GM19043 (cell line): Measurements from ENCODE around the gene ANKRD17.
"Not testable (repeated sequence)": the region's sequence is repeated elsewhere in the genome, so short reads cannot be mapped to it uniquely, and the experiment has no call there.

ENCODE experiments used
- ATAC-seq: cut with Tn5 transposase; IDR thresholded peaks from one replicate; pipeline ENCODE4 v1.9.1; 2021; ENCODE audit warnings: low read depth; ENCODE audit not compliant: unreplicated experiment

The ANKRD17 gene, protein sequence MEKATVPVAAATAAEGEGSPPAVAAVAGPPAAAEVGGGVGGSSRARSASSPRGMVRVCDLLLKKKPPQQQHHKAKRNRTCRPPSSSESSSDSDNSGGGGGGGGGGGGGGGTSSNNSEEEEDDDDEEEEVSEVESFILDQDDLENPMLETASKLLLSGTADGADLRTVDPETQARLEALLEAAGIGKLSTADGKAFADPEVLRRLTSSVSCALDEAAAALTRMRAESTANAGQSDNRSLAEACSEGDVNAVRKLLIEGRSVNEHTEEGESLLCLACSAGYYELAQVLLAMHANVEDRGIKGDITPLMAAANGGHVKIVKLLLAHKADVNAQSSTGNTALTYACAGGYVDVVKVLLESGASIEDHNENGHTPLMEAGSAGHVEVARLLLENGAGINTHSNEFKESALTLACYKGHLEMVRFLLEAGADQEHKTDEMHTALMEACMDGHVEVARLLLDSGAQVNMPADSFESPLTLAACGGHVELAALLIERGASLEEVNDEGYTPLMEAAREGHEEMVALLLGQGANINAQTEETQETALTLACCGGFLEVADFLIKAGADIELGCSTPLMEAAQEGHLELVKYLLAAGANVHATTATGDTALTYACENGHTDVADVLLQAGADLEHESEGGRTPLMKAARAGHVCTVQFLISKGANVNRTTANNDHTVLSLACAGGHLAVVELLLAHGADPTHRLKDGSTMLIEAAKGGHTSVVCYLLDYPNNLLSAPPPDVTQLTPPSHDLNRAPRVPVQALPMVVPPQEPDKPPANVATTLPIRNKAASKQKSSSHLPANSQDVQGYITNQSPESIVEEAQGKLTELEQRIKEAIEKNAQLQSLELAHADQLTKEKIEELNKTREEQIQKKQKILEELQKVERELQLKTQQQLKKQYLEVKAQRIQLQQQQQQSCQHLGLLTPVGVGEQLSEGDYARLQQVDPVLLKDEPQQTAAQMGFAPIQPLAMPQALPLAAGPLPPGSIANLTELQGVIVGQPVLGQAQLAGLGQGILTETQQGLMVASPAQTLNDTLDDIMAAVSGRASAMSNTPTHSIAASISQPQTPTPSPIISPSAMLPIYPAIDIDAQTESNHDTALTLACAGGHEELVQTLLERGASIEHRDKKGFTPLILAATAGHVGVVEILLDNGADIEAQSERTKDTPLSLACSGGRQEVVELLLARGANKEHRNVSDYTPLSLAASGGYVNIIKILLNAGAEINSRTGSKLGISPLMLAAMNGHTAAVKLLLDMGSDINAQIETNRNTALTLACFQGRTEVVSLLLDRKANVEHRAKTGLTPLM (N-terminal part only)

DNA sequence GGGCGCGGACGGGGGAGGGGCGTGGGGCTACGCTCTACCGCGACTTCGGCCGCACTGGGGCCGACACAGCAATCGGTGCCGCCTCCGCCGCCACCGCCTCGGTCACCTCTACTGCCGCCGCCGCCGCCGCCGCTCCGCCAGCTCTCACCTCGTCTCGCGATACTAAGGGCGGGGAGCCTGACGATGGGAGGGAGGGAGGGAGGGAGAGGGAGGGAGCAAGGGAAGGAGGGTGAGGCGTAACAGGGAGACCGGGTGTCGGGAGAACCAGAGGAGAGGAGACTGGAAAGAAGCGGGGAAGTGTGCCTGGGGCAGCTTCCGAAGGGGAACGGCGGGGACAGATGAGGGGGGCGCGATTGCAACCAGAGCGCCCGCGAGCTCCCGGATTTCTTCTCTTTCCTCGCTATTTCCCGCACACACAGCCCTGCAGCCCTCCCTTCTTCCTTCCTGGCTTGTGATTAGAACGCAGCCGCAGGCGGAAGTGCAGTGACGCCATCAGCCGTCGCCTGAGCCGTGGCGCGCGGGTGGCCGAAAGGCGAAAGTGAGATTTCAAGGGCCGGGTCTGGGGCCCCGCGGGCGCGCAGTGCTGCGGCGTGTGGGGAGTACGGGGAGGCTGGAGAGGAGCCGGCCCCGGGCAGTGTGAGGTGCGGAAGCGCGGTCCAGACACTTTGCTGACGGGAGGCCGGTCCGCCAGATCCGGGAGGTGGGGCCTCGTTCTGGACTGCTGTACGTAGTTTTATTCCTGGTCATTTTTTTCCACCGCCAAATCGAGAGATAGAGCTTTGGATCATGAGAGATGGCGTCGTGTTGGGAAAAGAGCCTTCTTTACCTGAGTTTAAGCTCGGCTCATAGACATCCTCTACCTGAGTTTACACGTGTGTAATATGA is at the start of gene ANKRD17:
ANKRD17 (minus strand) TSS at position 113 of the 885 bp plus-strand sequence. CDS start 130 bp downstream, outside the sequence.
- ATAC-seq = peak; percentile 66

DNA sequence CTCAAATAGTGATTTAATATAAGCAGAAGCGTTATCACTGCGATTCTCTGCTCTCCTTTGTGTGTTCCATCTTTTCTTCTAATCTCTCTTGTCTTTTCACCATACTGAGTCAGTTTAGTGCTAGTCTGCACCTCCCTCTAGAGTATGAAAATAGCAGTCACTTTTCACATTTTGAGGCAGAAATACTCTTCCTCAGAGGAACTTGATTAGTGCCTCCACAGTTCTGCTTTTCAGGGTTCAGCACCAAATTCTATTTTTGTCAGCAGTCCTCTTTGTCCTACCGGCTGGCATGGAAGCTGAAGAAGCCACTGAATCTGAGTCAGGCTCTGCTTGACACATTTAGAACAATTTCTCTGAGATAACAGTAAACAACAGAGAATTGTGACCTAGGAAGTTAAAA is 49.7 kb upstream of the ANKRD17 start:
- ATAC-seq = peak; percentile 72

- ATAC-seq = no peak
Observed at GRCh38 chr4:73303711-73304110, 45.1 kb upstream of the ANKRD17 start.

DNA sequence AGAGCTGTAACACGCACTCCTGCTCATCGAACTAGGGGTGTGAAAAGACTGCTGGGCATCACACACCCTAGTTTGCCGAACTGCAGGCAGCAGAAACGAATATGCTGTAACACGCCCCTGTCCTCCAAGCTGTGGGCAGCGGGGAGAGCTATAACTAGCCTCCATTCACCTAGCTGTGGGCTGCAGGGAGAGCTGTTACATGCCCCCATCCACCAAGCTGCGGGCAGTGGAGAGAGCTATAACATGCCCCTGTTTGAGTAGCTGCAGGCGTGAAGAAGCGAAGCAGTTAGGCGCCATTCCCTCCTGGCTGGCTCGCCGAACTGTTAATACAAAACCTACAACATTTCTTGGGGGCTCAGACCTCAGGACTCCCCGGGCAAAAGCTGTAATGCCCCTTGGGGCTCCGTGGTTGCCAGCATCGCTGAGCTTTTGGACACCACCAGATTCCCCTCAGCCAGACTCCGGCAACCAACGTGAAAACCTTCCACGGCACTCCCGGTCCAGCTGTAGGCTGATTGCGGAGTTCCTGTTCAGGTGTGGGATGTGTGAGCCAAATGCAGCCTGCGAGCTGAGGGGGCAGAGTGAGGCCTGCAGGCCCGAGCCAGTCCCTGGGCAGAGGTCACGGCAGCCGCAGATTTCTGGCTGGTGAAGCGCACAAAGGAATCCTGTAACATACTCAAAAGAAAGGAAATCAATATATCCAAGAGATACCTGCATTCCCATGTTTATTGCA is 41.1 kb upstream of the ANKRD17 start:
- ATAC-seq = no peak

DNA sequence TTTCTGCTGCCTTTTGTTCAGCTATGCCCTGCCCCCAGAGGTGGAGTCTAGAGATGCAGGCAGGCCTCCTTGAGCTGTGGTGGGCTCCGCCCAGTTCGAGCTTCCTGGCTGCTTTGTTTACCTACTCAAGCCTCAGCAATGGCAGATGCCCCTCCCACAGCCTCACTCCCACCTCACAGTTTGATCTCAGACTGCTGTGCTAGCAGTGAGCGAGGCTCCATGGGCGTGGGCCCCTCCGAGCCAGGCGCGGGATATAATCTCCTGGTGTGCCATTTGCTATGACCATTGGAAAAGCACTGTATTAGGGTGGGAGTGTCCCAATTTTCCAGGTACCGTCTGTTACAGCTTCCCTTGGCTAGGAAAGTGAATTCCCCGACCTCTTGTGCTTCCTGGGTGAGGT is 34.1 kb upstream of the ANKRD17 start:
- not testable (repeated sequence) for ATAC-seq

- ATAC-seq = no peak
Observed at GRCh38 chr4:73281982-73282381, 23.4 kb upstream of the ANKRD17 start.

- no peak for ATAC-seq
Observed at GRCh38 chr4:73281396-73281795, 22.8 kb upstream of the ANKRD17 start.

DNA sequence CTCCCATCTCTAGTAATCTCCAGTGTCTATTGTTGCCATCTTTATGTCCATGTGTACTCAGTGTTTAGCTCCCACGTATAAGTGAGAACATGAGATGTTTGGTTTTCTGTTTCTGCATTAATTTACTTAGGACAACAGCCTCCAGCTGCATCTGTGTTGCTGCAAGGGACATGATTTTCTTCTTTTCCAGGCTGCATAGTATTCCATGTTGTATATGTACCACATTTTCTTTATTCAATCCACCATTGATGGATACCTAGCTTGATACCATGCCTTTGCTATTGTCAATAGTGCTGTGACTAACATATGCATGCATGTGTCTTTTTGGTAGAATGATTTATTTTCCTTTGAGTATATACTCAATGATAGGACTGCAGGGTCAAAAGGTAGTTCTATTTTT is 18.6 kb upstream of the ANKRD17 start:
- no peak for ATAC-seq

- no peak for ATAC-seq
Observed at GRCh38 chr4:73275318-73275654, 16.7 kb upstream of the ANKRD17 start.

GRCh38 chr4:73272816-73273215 is 14.2 kb upstream of the ANKRD17 start:
- no peak for ATAC-seq

DNA sequence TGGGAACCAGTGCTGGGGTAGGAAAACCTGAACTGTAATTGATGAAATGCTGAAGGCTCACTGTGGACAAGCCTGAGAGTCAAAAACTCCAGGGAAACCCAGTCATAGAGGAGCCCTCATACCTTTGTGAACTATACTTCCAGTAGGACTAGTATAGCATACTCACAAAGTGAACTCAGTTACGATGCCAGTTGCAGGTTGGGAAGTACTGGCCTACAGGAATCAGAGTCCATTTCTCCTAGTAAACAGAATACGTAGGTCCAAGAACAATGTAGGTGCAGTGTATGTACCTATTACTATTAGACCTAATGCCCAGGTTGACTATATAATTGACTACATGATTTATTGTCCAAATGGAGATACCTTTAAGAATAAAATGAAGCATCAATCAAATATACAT is 8.5 kb upstream of the ANKRD17 start:
- ATAC-seq = no peak

DNA sequence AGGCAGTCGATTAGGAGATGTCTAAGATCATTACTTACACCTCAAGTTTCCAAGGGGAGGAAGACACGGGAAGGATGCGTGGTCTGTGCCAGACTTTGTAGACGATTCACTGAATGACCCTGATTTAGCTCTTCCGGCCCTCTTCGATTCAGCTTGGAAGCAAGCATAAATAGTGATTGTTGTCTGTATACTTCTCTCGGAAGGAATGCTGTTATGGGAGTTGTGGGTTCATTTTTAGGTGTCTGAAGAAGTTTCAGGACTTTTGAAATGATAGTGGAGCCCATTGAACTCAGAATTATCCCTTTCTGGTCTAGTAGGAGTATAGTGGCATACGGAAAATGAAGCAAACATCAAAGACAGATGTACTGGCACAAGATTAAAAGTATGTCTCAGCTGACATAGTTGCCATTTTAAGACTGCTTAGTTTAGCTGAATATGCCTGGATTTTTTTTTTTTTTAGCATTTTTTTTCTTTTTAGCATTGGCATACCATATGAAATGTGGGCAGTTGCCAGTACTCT is 1.0 kb upstream of the ANKRD17 start:
- ATAC-seq = peak; percentile 7

GRCh38 chr4:73258436-73258685 is 237 bp downstream of the ANKRD17 start:
- ATAC-seq = peak; percentile 22

DNA sequence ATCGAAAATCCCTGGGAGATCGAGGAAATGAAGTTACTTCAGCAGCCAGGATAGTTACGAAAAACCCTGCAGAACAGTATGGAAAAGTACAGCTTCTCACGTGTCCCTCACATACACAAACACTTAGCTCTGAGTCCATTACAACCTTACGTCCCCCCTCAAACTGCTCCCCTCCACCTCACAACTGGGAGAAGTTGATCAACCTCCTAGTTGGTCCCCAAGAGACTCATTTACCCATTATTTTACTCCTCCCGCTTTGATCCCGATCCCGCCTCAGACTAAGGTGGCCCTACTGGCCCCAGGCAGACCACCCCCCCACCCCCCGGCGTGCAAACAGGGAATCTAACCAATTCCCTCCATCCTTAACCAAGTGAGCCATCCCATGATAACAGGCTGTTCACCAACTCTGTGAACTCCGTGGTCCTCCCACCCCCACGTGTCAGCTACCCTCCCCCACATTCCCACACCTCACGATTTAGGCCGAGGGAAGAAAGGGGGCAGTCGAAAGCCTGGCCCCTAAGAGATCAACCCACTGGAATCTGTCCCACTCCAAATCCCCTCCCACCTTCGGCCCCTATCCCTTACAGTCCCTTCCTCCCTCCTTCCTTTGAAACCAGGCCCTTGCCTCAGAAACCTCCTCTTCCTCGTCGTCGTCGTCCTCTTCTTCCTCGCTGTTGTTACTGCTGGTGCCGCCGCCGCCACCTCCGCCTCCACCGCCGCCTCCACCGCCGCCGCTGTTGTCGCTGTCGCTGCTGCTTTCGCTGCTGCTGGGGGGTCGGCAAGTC is 755 bp downstream of the ANKRD17 start:
- no peak for ATAC-seq

DNA sequence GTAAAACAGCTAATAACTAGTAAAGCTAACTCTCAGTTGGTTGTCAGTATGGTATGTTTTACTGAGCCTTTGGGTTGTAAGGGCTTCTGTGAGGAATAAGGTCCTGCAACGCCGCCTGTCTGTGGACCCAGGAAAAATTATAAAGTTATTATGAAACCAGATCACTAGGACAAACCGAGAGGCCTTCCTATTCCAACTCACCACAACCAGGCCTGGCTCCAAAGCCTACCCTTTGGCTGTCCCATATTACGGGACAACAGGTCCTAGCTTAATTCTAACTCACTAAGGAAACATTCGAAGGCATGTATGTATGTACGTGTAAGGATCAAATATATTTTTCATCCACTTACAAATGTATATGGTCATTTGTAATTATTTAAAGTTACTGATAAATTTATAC is 1.4 kb downstream of the ANKRD17 start:
- ATAC-seq = peak; percentile 19

DNA sequence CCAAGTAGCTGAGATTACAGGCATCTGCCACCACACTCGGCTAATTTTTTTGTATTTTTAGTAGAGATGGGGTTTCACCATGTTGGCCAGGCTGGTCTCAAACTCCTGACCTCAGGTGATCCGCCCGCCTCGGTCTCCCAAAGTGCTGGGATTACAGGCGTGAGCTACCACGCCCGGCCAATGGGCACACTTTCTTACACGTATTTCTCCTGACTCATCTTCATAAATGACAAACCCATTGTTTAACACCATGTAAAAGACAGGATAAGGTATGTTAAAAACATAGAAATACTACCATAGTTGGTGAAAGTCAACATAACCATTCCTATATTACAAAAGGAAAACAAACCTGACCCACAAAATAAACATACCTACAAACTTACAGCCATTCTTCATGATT is 2.8 kb downstream of the ANKRD17 start:
- not testable (repeated sequence) for ATAC-seq

DNA sequence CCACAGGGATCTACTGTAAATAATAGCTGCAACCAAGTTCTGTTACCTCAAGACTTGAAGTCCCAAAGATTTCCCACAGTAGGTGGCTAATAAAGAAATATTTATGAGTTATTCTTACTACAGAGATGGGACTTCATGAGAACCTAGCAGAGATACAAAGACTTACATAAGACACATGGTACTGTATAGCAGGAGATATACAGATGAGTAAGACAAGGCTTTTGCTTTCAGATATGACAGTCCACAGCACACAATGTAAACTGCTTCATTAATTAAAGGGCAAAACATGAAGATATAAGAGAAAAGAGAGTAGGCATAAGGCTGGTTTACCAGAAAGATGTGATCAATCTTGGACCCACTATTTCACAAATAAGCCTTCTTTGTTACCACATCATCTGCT is 6.6 kb downstream of the ANKRD17 start:
- ATAC-seq = no peak

DNA sequence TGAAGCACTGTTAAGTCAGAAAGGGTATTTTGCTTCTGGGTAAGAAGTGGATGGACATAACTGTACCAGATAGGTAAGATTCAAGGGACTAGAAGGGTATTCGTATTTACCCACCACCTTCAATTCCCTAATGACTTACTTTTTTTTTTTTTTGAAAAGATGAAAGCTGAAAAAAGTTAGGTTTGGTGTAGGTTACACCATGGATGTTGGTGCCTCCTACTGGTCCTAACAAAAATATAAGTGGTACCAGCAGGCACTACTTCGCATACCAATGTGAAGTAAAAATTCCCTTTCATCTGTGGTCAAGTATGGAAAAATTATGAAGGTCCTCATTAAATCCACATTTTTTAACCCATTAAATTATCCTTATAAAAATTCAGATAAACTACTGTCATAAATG is 7.2 kb downstream of the ANKRD17 start:
- no peak for ATAC-seq

- ATAC-seq = no peak
Observed at GRCh38 chr4:73250642-73251041, 8.0 kb downstream of the ANKRD17 start.
